RCC 7860 (cell line): Measurements from ENCODE around the gene TTLL3.
A peak's percentile ranks its signal among the peaks of the same experiment; 100 is the strongest.

Source experiments
- DNase-seq: peaks from one replicate; pipeline ENCODE4 v3.0.0-alpha.2; 2015; ENCODE audit warnings: low spot score
- FAIRE-seq: peaks from 2 replicates; lab custom pipeline; 2012; peaks lifted over from hg19 to GRCh38; lab: Jason Lieb, UNC

Gene TTLL3

DNA sequence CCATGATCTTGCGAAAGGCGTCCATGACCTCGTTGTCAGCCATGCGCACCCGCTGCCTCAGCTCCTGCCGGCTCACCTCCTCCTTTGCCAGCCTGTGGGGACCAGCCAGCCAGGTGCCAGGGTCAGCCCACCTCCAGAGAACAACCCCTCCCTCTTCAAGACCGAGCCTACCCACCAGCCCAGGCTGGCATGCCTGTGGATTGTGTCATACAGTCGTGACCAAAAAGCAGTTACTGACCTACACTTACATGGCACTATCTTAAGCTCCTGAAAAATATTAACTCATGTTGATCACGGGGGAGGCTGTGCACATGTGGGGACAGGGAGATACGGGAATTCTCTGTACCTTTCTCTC, 29.6 kb upstream of the TTLL3 start:
- FAIRE-seq, result peak; percentile 88

DNA sequence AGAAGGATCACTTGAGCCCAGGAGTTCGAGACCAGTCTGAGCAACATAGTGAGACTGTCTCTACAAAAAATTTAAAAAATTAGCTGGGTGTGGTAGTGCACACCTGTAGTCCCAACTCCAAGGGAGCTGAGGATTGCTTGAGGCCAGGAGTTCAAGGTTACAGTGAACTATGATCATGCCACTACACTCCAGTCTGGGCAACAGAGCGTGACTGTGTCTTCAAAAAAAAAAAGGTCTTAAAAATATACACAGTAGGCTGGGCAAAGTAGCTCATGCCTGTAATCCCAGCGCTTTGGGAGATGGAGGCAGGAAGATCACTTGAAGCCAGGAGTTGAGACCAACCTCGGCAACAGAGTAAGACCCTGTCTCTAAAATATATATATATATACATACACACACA, 29.2 kb upstream of the TTLL3 start:
- peak; percentile 27 for DNase-seq
- FAIRE-seq, result no peak

More for the DNA sequence above, 29.6 kb upstream of the TTLL3 start:
- DNase-seq, result peak; percentile 90

DNA sequence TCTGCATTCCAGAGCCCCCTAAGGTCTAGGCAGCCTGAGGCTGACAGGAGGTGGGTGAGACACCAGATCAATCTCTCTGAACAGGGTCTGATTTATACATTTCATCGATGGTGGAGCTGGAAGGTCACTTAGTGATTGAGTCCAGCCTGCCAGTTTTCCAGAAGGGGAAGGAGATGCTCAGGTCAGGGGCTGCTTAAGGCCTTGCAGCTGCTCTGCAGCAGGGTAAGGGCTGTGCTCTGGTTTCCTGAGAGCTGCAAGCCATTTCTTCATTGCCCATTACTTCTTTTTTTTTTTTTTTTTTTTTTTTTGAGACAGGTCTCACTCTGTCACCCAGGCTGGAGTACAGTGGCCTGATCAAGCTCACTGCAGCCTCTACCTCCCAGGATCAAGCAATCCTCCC, 28.5 kb upstream of the TTLL3 start:
- no peak for FAIRE-seq
- no peak for DNase-seq

DNA sequence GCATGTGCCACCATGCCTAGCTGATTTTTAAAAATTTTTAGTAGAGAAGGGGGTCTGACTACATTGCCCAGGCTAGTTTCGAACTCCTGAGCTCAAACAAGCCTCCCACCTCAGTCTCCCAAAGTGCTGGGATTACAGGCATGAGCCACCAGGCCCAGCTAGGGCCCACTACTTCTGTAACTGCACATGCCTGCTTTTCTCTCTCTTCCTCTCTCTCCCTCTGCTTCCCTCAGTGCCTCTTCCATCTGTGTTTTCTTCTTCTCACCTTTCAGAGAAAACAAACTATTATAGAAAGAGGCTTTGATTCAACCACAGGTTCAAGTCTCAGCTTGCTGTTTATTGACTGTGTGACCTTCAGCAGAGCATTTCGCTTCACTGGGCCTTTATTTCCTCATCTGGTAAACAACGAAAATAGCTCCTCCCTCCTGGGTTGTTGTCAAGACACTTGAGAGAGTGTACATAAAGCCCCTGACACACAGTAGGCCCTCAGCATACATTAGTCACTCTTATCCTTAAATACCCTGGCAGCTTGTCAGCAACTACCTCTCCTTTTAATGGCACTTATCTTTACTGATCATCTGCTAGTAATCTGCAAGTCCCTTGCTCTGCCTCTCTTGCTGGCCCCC, 28.0 kb upstream of the TTLL3 start:
- DNase-seq (no peak), FAIRE-seq (no peak)

DNA sequence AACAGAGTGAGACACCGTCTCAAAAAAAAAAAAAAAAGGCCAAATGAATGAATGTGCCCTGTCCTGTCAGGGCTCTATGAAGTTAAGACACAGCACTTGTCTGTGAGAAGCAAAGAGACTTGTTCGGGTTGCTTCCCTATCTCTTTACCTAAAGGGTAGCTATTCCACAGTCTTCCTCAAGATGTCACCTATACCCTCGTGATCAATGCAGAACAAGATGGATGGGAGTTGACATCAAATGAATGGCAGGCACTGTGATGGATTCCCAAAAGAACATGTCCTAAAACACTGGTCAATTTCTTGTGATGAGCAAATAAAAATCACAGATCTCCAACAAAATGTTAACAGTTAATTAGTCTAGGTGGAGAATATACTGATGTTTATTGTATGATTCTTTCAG, 27.3 kb upstream of the TTLL3 start:
- DNase-seq (peak; percentile 9), FAIRE-seq (no peak)

DNA sequence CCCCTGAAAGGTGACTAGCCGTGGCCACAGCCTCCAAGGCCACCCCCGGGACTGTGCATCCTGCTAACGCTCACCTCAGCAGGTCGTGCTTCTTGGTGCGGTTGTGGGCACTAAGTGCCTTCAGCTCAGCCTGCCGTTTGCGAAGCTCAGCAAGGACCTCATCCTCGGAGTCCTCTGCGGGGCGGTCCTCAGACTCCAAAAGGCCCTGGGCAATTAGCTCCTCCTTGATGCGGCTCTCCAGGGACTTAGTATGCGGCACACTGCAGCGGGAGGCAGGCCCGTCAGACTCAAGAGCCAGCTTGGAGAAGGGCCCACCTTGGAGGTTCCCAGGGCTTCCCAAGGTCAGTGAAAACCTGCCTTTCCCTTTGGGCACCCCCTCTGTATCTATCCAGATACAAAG, 26.1 kb upstream of the TTLL3 start:
- DNase-seq (no peak), FAIRE-seq (no peak)

DNA sequence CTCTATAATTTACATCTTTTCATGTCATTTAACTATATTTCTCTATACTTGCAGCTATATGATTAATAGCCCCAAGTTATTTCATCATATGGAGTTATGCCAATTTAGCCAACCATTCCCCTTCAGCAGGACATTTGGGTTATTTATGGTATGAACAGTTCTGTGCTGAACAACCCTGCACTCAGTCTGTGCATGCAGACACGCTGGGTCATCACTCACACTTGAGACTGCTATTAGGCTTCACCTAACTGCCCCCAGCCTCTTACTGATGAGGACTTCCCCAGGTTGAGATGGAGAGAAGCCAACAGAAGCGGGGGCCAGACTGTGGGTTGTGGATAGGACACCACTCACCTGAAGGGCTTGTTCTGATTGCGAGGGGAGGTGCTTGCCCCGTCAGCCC, 25.1 kb upstream of the TTLL3 start:
- no peak for FAIRE-seq
- DNase-seq, result no peak

DNA sequence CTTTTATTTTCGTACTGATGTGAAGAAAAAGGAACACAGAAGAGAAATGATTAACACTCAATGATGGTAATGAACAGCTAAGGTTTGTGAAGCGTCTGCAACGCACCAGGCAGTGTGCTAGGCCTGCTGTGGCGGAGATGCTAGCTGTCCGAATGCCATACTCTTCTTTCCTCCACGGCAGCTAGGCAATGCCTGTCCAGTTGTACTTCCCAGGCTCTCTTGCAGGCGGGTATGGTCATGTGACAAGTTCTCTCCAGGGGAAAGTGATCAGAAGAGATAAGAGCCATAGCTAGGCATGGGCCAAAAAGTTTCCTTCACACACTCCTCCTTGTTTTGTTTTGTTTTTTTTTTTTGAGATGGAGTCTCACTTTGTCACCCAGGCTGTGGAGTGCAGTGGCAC, 24.5 kb upstream of the TTLL3 start:
- no peak for FAIRE-seq
- no peak for DNase-seq

DNA sequence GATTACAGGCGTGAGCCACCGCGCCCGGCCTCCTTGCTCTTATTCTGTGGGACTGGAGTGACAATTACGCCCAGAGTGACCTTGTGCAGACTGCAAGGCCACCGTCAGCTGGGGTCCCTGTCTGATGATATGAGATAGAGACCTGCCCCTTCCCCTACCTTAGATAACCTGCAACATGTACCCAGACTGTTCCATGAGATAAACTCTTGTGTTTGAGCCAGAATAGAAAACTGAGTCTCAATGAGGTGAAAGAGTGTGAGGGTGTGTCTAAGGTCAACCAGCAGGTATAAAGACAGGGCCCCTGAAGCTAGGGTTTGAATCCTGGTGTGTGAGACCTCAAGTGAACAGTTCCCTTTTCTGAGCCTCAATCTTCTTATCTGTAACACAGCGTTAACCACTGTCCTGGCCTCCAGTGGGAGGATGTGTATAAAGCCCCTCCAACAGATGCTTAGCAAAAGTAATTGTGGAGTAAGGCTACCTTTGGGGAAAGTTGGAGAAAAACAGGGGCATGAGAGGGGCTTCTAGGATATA, 23.8 kb upstream of the TTLL3 start:
- DNase-seq (no peak), FAIRE-seq (no peak)

DNA sequence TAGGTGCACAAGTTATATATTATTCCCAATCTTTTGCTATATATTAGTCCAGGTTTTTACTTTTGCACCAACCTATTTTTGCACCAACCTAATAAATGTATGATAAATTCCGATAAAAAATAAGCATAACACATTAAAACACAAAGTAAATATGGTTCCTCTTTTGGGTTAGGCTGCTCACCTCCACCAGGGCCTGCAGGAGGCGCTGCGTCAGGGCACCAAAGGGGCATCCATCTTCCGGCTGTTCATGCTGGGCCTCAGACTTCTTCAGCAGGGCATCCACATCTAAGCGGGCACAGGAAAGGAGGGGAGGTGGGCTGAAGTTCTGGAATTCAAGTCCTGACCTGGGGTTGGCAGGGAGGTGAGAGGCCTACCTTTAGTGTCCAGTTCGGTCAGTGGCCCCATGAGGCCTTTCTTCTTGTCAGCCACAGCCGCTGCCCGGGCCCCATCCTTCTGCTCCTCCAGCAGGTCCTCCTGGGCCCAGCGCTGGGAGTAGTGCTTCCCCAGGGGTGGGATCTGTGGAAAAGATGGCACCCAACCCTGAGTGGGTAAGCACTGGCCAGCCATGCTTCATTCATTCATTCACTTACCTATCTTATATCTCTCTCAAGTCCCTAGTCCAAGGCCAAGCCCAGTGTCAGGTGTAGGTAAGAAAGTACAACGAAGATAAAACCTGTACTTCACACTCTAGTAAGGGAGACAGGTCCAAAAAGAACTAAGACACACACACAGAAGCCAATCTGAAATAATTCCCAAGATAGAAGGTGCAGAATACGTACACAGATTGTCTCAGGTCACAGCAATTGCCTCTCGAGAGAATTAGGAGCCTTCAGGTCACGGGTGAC, 23.0 kb upstream of the TTLL3 start:
- no peak for FAIRE-seq
- no peak for DNase-seq

DNA sequence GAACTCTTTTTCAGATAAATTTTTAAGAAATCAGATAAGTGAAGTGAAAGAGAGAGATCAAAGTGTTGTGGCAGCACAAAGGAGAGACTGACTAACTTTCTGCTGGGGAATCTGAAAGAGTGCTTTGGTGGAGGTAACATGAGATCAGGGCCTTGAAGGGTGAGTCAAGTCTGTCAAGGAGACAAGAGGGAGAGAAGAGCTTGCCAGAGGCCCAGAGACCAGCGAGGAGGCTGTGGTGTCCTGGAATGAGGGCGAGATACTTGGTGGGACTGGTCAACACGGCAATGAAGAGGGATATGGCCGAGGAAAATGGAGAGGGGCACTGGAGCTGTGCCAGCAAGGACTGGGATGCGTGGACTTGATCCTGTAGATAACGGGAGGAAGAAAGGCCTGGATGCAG, 22.3 kb upstream of the TTLL3 start:
- FAIRE-seq (no peak), DNase-seq (no peak)

DNA sequence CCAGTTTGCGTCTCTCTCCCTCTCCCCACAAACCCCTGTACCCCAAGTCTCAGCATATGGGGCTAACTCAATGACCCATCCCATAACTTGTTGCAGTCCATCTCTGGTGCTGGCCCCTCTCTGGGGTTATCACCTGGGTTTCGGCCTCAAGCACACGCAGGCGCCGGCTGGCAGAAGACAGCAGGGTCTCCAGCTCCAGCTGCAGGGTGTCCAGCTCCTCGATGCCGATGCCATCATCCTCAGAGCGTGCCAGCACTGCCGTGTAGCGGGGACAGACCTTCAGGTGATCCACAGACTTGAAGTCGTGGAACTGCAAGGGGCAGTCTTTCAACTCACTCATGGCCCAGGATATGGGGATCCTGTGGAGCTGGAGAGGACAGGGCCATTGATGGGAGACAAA, 18.9 kb upstream of the TTLL3 start:
- DNase-seq (no peak), FAIRE-seq (no peak)

DNA sequence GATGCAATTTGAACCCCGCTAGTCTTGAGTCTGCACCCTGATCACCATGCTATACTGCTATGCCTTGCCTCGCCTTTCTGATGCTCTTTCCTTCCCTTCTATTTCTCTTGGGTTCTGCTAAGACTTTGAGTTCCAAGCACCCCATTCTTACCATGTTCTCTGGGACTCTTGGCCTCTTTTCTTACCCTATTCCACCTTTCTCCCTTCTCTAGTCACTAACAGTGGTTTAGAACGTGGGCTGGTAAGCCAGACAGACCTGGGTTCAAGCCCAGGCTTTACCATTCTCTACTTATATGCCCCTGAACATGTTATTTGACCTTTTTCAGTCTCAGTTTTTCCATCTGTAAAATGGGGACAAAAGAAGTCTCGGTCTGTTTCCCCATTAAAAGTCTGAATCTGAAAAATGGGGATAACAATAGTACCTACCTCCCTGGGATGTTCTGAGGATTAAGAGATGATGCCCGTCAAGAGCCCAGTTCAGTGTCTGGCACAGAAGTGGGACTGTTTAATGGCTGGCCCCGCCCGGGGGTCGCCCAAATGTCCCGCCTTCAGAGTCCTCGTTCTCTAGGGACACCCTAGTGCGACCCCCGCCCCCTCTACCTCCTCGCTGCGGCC, 18.2 kb upstream of the TTLL3 start:
- FAIRE-seq, result no peak
- DNase-seq, result no peak

DNA sequence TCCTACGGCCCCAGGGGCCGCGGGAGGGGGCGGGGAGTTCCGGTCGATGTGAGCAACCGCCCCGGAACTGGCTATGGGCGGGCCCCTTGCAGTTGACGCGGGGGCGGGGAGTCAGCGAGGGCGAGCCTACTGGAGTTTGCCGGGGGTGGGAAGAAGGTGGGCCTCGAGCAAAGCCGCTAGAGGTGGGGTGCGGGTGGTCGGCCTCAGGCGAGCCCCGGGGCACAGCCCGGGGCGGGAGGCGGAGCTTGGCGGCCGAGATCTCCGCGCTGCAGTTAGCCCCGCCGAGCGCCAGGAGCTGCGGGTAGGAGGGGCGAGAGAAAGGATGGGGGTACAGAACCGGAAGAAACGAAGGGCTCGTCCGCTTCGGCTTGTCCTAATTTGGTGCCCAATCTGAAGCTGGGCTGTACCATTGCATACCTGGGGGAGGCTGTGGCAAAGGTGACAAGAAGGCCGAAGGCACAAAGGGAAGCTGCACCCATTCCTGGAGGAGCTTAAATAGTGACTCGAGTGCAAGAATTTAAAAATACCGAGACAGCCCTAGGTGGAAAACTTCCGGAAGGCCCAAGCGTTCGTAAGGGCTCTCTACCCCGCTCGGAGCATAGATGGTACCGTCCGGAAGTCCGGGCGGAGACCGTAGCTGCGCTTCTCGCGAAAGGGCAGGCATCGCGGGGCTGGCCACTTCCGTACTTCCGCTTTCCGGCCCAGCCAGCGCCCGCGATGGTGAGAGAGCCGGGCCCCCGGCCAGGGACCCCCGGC, 17.5 kb upstream of the TTLL3 start, which contains the start of the genes ARPC4 and TADA3:
ARPC4 (plus strand) TSS at position 678 of the 756 bp plus-strand sequence; CDS start at position 718, 40 bp downstream.
TADA3 (minus strand) TSS at position 69 of the 756 bp plus-strand sequence. CDS start 1,007 bp downstream, outside the sequence.
- DNase-seq (peak; percentile 84), FAIRE-seq (no peak)

DNA sequence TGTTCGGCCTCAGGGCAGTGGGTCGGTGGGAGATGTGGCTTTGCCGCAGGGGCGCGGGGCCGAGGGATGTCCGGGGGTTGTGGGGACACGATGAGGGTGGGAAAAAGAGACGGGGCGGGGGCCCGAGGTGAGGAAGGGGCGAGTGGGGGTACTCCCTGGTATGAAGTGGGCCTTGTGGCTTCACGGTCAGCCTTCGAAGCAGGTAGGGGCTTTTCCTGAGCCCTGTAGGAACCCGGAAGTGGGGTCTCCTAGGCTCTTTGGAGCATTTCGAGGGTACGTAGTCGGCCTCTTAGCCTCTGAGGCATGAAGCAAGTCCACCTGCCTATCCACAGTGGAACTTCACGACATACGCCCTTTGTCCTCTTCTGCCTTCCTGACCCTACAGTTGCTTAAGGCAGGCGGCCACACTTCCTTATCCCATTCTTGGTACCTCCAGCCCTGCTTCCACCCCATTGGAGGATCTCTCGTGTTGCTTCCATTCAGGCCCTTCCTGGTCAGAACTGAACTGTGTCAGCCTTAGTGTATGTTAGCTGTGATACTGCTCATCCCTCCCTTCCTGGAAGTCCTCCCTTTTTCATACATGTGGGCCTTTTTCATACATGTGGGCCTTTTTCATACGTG, 16.8 kb upstream of the TTLL3 start:
- FAIRE-seq, result no peak

DNA sequence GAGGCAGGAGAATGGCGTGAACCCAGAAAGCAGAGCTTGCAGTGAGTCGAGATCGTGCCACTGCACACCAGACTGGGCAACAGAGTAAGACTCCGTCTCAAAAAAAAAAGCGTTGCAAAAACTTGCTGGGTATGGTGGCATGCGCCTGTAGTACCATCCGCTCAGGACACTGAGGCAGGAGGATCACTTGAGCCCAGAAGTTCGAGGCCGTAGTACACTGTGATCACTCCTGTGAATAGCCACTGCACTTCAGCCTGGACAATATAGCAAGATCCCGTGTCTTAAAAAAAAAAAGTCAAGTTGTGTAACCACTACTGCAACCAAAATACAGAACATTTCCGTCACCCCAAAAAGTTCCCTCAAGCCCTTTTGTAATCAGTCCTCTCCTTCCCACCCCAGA, 15.7 kb upstream of the TTLL3 start:
- FAIRE-seq (no peak), DNase-seq (no peak)

More for the DNA sequence above, 16.8 kb upstream of the TTLL3 start:
- peak; percentile 26 for DNase-seq

DNA sequence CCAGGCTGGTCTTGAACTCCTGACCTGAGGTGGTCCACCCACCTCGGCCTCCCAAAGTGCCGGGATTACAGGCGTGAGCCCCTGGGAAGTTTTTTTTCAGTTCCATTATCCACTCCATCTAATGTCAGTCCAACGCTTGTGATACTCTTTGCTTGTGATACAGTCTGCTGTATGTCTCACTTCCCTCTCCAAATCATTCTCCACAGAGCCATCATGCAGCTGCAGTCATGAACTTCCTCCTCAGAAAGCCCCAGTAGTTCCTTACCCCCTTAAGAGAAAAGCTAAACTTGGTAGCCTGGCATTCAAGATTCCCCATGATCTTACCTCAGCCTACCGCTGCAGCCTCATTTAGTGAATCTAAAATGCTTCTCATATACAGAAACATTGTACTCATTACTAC, 14.9 kb upstream of the TTLL3 start:
- no peak for FAIRE-seq

DNA sequence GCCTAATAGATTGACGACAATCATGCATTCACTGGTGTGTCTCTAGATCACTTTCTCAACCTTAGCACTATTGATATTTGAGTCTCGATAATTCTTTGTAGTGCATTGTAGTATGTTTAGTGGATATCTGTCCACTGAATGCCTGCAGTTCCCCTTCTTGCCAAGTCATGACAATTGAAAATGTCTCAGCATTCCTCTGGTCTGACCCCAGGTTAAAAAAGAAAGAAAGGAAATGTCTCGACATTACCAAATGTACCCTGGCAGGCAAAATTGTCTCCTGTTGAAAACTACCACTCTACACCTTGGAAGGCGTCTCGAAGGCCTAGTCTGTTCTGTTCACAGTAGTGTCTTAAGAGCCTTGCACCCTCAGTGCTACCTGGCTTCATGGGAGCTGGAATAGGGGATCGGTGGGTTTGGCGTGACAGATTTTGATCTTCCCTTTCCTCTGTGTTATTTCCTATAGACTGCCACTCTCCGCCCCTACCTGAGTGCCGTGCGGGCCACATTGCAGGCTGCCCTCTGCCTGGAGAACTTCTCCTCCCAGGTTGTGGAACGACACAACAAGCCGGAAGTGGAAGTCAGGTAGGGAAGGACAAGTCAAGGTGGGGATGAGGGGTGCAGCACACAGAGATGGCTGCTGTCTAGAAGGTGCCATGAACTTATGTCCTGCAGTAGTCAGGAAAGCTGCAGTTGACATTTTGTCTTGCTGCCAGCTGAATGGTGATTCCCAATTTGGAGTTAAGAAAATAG, 12.7 kb upstream of the TTLL3 start:
- FAIRE-seq, result no peak

More for the DNA sequence above, 14.9 kb upstream of the TTLL3 start:
- DNase-seq, result no peak

DNA sequence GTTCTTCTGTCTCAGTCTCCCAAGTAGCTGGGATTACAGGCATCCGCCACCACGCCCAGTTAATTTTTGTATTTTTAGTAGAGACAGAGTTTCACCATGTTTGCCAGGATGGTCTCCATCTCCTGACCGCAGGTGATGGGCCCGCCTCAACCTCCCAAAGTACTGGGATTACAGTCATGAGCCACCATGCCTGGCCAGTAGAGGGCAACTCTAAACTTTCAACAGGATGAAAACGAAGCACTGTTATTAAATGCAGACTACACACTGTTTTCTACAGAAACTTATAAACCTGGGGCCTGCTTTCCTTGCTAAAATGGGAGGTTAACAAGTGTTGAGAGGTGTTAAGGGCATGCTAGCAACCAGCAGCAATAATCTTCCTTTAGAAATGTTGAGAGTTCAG, 9.5 kb upstream of the TTLL3 start:
- no peak for FAIRE-seq

More for the DNA sequence above, 12.7 kb upstream of the TTLL3 start:
- no peak for DNase-seq

DNA sequence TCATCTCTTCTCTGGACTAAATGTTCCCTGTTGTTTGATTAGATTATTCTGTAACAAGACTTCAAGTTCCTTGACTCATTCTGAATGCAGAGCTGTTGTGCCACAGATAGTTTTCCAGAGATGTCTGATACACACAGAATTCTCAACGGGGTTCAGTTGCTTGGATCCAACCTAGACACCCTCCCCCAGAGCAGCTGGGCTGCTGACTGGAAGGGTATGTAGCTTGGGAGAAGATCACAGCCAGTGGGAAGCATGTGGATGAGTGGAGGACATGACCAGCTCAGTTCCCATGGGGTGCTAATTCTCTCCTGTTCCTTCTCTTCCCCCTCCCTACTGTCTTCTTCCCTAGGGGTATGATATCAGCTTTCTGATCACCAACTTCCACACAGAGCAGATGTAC, 6.6 kb upstream of the TTLL3 start:
- DNase-seq, result no peak
- no peak for FAIRE-seq

More for the DNA sequence above, 9.5 kb upstream of the TTLL3 start:
- no peak for DNase-seq
